IPS DF 4.7 (cell line): ENCODE measurements around the gene CMC2.

Source experiments
- DNase-seq: peaks from one replicate; pipeline ENCODE4 v3.0.0-alpha.2; 2013; ENCODE audit warnings: low spot score; ENCODE audit errors: extremely low read depth

CMC2 gene

DNA sequence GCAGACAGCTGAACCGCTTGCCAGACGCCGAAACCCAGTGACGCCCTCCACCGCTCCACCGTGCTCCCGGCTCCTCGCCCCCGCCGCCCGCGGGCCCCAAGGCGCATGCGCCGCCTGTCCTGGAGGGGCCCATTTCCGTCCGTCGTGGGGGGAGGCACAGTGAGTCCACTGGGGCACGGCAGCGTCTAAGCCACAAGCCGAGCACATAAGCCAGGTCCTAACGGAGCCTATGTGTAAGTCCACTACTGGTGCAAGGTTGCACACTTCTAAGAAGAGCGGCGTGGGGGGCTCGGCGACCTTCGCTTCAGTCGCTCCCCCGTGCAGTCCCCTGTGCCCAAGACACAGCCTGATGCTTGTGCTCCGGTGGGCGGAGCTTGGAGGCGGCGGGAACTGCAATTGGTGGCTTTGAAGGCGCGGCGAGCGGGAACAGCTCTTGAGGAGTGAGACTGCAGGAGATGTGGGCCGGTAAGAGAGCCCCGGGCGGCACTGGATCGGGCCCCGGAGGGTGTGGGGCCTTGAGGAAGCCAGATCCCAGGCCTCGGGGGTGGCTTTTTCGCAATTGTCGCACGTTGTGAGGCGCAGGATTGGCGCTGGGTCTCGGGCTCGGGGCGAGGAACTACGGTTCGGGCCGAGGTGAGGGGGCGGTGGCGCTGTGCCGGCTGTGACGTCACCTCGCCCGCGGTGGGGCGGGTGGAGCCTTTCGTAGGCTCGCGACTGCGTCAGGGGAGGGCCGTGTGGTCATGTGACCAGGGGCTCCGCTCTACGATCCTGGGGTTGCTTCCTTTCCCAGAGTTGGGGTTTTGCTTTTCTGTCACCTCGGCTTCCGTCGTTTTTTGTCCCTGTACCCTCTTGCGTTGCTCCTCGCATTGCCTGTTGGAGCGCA, at the start of gene CMC2, which contains the start of gene CENPN:
CMC2 (minus strand) TSS at position 73 of the 883 bp plus-strand sequence. CDS start 9,491 bp downstream, outside the sequence.
CENPN (plus strand) TSS at position 402 of the 883 bp plus-strand sequence. CDS start 4,726 bp downstream, outside the sequence.
- peak; percentile 87 for DNase-seq

DNA sequence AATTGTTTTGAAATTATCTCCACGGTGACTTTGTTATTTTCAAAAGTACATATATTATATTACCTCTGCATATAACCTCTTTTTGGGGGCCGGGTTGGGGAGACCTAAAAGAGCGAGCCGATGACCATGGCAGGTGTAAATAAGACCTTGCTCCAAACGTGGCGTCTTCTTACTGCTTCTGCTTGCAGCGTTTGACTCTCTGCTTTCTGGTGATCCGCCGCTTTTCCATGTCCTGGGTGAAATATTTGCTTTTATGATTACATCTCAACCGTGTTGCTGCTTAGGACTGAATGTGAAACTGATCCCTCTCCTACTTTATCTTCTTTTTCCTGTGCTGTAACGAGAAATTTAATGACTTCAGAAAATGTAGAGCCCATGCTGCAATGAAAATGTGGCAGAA, 47.1 kb upstream of the CMC2 start:
- no peak for DNase-seq

DNA sequence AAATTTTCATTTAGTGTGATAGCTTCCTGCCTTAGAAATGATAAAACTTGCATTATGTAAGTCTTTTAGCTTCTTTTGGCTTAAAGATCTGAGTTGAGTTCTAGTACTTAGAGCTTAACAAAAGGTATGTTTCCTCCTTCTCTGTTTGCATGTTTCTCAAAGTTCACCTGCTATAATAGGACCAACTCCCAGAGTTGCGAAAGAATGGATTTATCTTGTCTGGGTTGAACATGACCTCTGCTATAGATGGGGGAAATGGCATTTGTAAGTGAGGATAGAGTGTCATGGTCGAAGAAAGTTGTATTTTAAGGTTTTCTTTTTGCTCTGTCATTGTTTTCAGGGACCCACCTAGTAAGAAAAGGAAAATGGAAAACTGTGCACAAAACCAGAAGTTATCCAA, 36.1 kb upstream of the CMC2 start:
- DNase-seq, result no peak

DNA sequence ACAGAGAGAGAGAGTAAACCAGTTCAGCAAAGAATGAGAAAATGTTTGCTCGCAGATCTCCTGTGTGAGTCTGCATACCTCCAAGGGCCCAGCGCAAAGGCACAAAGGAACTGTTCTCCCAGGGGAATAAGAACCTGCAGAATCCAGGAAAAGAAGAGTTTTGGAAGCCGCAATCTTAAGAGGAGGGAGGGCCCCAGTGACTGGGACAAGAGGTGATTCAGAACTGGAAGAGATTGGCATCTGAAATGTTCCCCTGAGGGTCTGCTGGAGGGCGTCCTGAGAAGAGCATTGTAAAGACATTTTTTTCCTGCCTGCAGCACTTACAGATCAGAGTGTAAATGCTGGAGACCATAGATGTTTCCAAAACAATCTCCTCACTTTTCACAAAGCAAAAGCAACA, 35.0 kb upstream of the CMC2 start:
- no peak for DNase-seq

DNA sequence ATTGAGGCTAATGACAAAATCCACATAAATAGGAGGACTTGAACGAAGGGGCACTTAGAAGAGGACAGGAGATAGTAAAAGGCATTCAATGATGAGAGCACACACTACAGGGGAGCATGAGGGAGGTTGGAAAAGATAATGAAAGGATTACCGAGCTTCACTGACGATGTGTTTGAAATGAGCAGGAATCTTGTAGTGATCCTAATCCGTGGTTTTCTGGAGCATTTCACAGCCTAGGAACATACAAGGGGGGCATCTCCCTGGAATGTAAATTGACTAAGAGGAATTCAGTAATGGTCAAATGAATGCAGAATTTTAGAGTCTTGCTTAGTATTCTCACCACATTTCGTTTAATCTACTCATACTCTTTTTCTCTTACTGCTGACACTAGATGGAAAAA, 34.2 kb upstream of the CMC2 start:
- DNase-seq, result no peak

DNA sequence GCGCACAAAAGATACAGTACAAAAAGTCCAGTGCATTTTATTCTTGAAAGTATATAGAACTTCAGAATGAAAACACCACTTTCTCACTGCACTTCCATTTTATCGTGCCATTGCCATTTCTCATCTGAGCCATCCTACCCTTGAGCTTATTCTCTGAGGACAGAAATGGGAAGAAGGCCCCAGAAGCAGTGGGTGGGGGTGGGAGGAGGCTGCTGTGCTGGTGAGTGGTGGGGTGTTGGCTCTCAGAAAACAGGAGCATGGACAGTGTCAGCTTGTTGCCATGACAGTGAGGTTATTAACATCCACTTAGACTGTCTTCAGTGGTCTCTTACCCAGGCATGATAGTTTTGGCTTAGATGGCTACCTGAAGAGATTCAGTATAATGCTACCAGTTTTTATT, 33.4 kb upstream of the CMC2 start:
- DNase-seq, result no peak

DNA sequence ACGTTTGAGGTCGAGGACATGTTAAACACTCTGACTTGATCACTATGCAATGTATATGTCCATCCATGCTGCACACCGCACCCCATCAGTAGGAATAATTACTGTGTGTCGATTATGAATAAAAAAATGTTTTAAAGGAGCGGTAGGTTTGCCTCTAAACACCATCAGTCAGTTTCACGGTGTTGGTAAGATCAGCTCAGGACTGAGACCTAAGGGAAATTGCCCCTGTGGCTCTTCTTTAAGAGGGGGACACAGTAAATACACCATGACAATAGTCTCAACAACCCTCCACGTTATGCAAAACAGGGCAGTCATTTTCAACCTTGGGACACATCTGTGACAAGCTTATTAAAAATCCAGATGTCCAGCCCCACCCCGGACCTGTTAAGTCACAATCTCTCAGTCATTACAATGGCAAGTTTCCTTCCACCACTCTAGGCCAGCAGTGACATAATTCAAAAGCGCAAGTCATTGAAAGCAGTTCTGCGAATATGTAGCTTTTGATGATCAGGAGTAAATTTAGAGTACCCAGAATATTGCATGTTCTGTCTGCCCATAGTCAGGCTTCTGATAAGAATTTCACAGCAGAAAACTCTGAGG, 30.2 kb upstream of the CMC2 start:
- DNase-seq, result no peak

DNA sequence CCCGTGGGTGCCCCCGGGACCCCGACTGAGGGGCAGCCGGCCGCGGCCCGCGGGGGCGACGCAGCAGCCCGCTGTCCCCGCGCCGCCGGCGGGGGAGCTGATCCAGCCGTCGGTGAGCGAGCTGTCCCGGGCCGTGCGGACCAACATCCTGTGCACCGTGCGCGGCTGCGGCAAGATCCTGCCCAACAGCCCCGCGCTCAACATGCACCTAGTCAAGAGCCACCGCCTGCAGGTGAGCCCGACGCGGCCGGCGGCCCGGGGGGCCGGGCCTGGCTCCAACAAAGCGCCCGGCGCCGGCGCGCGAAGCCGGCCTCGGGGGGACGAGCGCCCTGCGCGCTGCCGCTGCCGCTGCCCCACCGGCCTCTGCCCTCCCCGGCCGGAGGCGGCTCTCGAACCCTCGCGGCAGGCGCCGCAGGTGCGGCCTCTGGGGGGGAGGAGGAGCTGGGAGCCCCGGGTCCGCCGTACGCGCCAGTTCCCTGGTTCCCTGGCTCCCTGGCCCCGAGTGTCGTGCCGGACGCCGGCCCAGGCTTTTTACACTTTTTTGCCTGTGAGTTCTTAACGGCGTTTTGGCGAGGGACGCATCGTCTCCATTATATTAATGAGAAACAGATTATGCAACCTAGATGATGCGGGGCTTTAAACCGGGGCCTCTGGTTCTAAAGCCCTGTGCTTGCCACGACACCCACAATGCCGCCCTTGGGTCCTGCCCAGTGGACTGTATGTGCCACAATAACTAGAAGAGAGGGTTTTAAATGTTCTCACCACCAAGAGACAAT, 29.5 kb upstream of the CMC2 start:
- DNase-seq, result no peak

DNA sequence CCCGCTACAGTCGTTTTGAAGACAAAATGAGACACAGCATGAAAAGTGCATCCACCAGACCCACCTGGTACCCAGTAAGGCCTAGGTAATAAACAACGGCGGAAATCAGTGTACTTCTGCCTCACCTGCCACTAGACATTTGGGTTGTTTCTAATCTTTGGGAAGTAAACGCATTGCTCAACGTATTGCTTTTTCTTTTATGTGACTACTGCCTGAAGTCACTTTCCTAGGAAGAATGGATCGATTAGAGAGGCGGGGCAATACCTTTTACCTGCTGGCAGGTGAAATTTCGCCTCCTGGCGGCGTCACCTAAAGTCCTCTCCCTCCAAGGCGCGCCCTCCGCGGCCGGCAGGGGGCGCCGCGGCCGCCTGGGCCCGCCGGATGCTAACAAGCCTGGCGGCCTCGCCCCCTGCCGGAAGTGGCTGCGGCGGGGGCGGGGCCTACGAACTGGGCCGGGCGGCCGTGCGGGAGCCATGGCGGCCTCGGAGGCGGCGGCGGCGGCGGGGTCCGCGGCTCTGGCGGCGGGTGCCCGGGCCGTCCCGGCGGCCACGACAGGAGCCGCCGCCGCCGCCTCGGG, 28.8 kb upstream of the CMC2 start, which contains the start of gene ATMIN:
ATMIN (plus strand) TSS at position 445 of the 577 bp plus-strand sequence; CDS start at position 474, 29 bp downstream.
- DNase-seq, result peak; percentile 66

DNA sequence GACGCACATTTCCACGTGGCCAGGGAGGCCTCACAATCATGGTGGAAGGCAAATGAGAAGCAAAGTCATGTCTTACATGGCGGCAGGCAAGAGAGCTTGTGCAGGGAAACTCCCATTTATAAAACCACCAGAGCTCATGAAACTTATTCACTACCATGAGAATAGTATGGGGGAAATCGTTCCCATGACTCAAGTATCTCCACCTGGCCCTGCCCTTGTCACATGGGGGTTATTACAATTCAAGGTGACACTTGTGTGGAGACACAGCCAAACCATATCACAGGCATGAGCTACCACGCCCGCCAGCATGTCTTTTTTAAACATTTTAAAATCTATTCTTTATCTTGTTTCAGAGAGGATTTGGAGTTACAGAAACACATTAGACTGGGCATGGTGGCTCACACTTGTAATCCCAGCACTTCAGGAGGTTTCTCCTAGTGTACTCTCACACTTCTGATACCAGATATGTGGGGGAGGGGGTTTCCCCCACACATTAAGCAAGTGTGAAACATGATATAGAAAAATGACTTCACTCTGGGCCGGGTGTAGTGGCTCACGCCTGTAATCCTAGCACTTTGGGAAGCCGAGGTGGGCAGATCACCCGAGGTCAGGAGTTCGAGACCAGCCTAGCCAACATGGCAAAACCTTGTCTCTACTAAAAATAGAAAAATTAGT, 23.4 kb upstream of the CMC2 start:
- DNase-seq, result no peak

DNA sequence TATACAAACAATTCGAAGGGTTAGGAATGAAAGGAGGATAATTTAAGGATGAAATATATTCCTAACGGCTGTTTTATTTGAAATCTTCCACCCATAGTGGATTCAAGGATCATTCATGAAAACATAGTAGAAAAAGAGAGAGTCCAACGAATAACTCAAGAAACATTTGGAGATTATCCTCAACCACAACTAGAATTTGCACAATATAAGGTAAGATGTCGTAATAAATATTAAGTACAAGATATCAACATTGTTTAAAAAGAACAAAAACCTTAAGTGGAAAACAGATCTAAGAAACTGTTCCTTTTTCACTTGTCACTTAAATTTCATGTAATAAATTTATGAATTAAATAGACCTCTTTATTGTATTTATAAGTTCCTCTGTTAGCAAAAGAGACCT, 19.7 kb upstream of the CMC2 start:
- no peak for DNase-seq

DNA sequence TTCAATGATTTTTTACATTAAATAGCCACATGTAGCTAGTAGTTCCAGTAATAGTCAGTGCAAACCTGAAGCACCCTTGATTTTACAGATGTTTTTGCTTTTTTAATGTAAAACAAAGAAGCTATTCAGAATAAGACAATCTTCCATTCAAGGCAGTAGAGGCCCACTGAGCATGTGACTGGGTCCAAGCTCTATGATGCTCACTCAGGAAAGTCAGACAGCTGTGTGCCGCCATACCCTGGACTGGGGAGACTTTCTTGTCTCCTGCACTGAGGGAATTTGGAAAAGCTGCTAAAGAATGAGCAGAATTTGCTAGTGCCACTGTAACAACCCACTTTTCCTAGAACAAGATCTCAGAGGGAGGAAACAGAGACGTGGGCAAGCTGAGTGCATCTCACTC, 11.8 kb upstream of the CMC2 start:
- no peak for DNase-seq

DNA sequence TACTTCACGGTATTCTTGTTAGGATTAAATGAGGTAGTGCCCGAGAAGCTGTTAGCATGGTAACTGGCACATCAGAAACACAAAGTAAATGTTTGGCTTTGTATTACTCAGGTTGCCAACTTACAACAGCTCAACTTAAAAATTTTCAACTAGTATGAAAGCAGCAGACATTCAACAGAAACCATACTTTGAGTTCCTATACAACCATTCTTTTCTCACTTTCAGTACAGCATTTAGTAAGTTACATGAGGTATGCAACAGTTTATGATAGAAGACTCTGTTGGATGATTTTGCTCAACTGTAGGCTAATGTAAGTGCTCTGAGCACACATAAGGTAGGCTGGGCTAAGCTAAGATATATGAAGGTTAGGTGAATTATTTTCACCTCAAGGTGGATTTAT, 8.0 kb upstream of the CMC2 start:
- DNase-seq, result no peak

DNA sequence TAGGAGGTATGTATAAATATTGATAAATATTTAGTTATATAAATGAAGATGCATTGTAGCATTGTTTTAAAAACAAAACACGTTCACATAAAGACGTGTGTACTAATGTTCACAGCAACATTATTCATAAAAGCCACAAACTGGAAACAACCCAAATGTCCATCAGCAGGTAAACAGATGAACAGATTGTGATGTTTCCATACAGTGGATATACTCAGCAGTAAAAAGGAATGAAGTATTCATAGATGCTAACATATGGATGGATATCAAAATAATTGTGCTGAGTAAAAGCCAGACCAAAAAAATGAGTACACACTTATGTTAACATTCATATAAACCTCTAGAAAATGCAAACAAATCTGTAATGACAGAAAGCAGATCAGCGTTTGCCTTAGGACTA, 6.3 kb upstream of the CMC2 start:
- no peak for DNase-seq

DNA sequence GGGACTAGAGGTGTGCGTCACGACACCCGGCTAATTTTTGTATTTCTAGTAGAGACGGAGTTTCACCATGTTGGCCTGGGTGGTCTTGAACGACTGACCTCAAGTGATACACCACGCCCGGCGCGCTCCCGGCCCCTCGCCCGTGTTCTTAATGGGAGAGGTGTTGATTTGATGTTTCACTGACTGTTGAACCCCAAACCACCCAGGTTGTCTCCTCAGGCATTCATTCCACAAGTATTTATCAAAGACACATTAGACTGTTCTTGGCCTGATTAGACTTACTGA, 1.8 kb upstream of the CMC2 start:
- DNase-seq, result no peak

DNA sequence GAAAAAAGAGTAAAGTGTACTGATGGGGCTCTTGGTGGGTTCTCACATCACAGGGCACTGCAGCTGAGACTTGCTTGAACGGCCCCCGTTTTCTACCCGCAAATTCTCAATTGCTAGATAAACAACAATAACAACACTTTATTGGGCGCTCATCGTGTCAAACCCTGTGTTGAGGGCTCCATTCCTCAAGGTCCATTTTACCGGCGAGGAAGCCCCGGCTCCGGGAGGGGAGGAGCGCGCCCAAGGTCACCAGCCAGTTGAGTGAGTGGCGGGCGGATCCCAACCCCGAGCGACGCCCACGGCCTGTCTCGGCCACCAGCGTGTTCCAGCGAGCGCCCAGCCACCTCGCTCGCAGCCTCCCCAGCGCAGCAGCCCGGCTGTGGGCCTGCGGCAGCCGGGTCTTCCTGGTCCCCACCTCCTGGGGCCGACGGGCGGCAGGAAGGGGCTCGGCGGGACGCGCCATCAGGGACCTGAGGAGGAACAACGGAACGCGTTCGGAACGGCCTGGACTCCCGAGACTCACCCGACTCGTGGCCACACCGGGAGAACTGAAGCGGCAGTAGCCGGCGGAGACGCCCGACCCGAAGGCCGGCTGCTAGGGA, 373 bp downstream of the CMC2 start:
- no peak for DNase-seq

DNA sequence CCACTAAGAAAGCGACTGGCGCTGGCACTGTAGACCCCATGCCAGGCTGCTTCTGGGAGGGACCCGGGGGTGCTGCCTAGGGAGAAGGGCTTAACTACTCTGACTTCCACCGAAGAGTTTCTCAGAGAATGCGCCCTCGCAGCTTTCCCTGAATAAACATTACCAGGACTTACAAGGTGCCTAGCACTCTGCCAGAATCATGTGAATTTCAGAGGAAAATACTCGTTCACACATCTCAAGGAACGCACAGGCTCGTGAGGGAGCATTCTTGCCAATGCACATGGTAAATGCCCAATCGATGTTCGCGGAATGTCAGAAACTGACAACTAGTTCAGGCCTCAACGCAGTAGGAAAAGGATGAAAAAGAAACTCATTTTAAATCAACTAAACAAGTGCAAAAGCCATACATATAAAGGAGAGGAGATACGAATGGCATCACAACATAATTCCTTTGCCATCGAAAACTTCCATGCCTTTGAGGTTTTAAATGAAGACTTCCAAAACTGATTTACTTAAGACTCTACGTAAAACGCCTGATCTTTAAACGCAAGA, 999 bp downstream of the CMC2 start:
- no peak for DNase-seq

DNA sequence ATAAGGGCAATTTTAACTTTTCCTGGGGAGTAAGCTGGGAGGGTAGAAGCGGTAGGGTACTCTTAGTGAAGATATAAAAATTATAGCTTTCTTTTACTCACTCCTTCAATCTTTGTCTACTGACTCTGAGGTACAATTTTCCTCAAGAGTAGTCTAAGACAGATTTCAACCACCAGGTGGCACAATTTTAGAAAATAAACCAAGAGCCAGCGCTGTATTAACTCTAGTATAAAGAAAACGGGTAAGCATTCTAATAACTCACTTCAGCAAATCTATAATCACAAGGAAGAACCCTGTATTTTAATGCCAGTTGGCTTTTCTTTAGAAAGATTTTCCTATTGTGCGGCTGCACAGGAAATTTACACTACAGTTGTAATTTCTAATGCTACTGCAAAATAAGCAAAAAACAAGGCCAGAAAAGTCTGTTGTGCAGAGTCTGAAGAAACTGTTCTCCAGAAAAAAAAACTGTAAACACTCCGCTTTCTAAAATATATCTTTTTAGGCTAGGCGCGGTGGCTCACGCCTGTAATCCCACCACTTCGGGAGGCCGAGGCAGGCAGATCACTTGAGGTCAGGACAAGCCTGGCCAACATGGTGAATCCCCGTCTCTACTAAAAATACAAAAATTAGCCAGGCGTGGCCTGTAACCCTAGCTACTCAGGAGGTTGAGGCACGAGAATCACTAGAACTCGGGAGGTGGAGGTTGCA, 1.9 kb downstream of the CMC2 start:
- no peak for DNase-seq

DNA sequence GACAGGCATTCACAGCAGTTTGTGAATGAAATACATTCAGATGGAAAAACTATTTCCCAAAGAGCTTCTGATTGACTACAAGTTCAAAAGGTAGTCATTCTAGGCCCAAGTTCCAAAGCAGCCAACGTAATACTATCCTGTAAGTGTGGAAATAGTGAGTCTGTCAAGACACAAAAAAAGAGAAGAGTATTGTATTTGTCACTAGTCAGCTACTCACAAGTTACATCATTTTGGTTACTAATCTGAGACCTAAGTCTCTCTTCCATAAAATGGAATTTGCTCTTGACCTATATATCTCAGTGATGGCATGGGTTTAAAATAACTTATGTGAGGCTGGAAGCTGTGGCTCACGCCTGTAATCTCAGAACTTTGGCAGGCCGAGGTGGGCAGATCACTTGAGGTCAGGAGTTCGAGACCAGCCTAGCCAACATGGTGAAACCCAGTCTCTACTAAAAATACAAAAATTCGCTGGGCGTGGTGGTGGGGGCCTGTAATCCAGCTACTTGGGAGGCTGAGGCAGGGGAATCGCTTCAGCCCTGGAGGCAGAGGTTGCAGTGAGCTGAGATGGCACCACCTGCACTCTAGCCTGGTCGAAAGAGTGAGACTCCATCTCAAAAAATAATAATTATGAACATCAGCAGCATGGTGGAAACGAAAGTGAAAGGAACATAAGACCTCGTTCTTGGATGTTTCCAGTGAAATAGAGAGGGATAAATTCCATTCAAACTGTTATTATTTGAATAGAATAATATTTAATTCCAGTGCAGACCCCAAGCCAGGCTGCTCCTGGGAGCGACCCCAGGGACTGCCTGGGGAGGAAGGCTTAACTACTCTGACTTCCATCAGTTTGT, 2.9 kb downstream of the CMC2 start:
- no peak for DNase-seq
